SJSA1 (cell line): ENCODE measurements around the gene CLTRN. TPM values are rescaled to one million over a fixed set of nuclear protein-coding genes. Genes with fewer than 3 reads are reported as not detected.

Experiments
- DNase-seq, 2 experiments: peaks; one replicate each; pipeline ENCODE4 v3.0.0-alpha.2; 2015 to 2020; ENCODE audit warnings: low spot score in 2 of 2, low read depth in 1 of 2
- H3K27ac ChIP-seq: fragments of 250-450 bp; sonication (Bioruptor Pico); 2 replicates; pipeline ENCODE4 v1.5.1; 2020; ENCODE audit warnings: mild to moderate bottlenecking, moderate library complexity
- H3K27me3 ChIP-seq: fragments of 250-450 bp; sonication (Bioruptor Pico); replicated peaks from 2 replicates; pipeline ENCODE4 v1.5.1; 2020; ENCODE audit warnings: mild to moderate bottlenecking, moderate library complexity
- H3K36me3 ChIP-seq: fragments of 250-450 bp; sonication (Bioruptor Pico); 2 replicates; pipeline ENCODE4 v1.5.1; 2020; ENCODE audit warnings: mild to moderate bottlenecking
- H3K4me1 ChIP-seq: fragments of 250-450 bp; sonication (Bioruptor Pico); replicated peaks from 2 replicates; pipeline ENCODE4 v1.6.1; 2021; ENCODE audit warnings: mild to moderate bottlenecking
- H3K4me3 ChIP-seq: fragments of 250-450 bp; sonication (Bioruptor Pico); 2 replicates; pipeline ENCODE4 v1.5.1; 2020; ENCODE audit warnings: mild to moderate bottlenecking
- H3K9me3 ChIP-seq: fragments of 250-450 bp; sonication (Bioruptor Pico); replicated peaks from 2 replicates; pipeline ENCODE4 v1.5.1; 2020; ENCODE audit warnings: mild to moderate bottlenecking
- total RNA-seq: library from RNA; depleted of rRNA; stranded (reverse); fragments of >200 nt; shearing (Covaris generic); gene quantifications from 2 replicates; pipeline ENCODE4 v1.2.3, GENCODE V29; 2014; rRNA removed

CLTRN gene
- total RNA-seq, 1 experiment from 2014 or later, result not detected

GRCh38 chrX:15579778-15580747 is 84.5 kb downstream of the CLTRN start:
- H3K27ac ChIP-seq, result no peak overlapping the region
- peaks cover 3% of the 10 kb centered on the region; the same call in 1 of the 2 replicates for H3K4me1 ChIP-seq
- no peak overlapping the region for H3K4me3 ChIP-seq
- DNase-seq, result no peak
- H3K36me3 ChIP-seq, result no peaks in the 10 kb centered on the region
- no peaks in the 10 kb centered on the region for H3K27me3 ChIP-seq
- H3K9me3 ChIP-seq, result no peaks in the 10 kb centered on the region

Other genes with a start within 250 kb of the CLTRN start
- gene PIR, start 171.5 kb downstream of the CLTRN start, total RNA-seq, result 49.0 and 49.6 TPM in 2 replicates
- gene BMX, start 164.0 kb downstream of the CLTRN start, total RNA-seq, result not detected in 2 replicates
- gene ACE2, start 63.8 kb downstream of the CLTRN start, total RNA-seq, result 0.08 TPM in 1 of 2 replicates, not detected in the other
- 4.6 and 7.4 TPM in 2 replicates for gene CA5B, start 73.5 kb upstream of the CLTRN start, total RNA-seq
- gene ZRSR2, start 125.7 kb upstream of the CLTRN start, total RNA-seq, result 3.7 and 4.2 TPM in 2 replicates
- 208 and 223 TPM in 2 replicates for gene AP1S2, start 190.0 kb upstream of the CLTRN start, total RNA-seq